Fibroblast of skin of right biceps (primary cell): ENCODE results near the gene PEX7.
"Not testable (repeated sequence)": the region's sequence is repeated elsewhere in the genome, so short reads cannot be mapped to it uniquely, and the experiment has no call there.

Source experiments
- DNase-seq: peaks from one replicate; pipeline ENCODE4 v3.0.0-alpha.2; 2013

The PEX7 gene

DNA sequence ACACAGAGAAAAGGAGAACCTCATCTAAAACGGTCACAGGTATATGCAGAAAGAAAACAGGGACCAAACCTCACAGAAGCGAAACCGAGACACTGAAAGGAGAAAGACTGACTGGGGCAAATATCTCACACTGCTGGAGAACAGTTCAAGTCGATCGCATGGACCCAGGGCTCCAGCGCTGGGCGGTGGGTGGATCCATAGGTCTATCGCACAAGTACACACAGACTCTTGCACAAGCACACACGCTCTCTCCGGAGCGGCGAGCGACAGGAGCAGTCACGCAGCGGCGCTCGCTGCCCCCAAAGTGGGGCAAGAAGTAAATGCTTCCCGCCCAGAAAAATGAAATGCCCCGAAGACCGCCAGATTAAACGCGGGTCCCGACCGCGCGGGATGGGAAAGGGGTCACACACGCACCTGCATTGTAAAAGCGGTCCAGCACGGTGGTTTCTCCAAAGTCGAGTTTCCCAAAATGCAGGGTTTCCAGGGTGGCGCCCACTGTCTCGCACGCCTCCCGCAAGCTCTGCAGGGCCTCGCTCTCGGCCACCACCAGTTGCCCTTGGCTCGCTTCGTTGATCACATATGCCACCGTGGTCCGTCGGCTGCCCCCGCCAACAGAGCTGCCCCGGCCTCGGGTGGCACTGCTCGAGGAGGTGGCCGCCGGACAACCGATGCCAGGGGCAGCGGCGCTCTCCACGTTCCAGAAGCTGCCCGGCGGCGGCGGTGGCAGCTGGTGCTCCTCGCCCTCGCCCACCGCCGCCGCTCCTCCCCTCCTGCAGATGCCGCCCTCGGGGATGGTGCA is 30.9 kb upstream of the PEX7 start:
- DNase-seq, result peak; percentile 30

DNA sequence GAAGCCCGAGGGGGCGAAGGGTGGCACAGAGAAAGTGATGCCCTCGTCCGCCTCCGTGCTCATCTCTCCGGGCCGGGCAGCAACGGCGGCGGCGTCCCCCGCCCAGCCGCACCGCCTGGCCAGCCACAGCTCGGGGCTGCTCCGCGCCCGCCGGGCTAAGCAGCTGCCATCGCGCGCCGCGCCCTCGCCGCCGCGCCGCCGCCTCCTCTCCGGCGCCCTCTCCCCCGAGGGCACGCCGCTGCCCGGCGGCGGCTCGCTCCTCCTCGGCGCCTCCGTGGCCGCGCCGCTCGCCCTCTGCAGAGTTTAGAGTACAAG is 30.3 kb upstream of the PEX7 start:
- DNase-seq, result no peak

DNA sequence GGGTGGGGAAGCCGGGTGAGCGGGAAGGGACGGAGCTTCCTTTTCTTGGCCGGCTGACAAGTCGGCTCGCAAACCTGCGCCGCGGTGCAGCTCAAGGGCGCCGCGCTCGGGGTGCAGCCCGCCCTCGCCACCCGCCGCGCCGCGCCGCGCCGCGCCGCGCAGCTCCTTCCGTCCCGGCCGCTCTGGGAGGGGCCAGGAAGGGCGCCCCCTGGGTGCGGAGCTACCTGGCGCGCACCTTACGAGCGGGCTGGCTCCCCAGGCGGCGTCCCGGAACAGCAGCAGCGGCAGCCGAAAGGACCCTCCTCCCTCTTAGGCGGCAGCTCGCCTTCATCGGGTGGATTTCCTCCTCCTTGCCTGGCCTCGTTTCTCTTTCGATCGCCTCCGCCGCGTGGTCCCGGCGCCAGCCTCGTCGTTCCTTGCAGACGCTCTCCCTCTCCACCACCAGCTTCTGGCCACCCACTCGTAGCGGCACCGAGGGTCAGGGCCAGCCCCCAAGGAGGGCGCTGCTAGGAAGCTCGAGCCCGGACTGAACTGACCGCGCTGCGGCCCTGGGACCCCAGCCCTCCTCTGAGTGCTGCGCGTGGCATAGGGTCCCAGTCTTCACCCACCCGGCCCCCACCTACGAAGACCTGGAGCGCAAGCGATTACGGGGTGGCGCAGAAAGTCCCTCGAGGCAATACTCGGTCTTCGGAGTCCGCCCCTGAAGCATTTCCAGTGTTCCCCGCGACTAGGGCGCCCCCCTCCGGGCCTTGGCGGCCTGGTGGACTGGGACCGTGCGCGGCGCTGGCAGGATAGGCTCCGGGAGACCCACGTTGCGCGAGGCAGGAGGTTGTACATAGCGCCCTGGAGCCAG is 29.8 kb upstream of the PEX7 start, which contains the start of gene MAP3K5:
MAP3K5 (minus strand) TSS at position 68 of the 853 bp plus-strand sequence. CDS start 320 bp downstream, outside the sequence.
- DNase-seq, result peak; percentile 83

DNA sequence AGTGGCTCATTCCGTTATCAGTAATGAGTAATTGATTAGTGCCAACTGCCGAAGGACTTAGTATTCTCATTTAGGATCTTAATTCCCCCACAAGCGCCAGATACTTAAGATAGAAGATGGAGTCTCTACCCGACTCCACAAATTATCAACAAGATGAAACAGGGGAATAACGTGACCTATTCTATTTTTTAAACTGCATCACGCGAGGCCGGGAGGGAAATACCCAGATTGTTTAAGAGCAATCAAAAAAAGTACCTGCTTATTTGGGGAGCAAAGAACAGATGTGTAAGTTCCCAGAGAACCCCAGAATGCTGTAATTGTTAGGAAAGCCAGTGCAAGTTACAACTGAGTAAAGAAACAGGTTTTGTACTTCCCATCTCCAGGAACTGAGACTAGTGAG is 29.0 kb upstream of the PEX7 start:
- DNase-seq, result no peak

DNA sequence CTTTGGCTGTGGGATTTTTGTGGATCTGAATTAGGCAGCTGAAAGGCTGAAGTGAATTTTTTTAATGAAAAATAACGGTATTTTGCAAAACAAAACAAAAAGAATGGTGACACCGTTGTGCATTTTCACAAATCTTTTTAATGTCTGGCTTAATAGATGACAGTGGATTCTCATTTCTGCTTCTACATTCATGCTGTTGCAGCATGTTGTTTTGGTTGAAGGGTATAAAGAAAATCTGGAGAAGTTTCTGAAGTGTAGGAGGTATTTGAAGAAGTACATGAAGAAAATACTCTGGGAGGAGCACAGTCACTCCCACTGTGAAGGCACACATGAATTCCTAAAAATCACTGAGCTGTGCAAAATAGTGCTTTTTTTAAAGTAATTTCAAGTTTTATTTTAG is 27.0 kb upstream of the PEX7 start:
- no peak for DNase-seq

DNA sequence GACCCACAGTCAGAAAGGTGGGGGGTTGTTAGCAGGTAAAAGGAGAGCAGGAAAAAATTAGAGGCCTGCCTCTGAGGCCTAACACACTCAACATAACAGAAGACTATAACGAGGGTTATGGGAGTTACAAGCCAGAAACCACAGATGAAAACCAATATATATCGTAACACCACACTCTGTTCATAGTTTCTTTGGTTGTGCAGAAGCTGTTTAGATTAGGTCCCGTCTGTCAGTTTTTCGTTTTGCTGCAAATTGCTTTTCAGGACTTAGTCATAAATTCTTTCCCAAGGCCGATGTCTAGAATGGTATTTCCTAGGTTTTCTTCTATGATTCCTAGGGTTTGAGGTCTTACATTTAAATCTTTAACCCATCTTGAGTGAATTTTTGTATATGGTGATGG is 26.4 kb upstream of the PEX7 start:
- peak; percentile 32 for DNase-seq

DNA sequence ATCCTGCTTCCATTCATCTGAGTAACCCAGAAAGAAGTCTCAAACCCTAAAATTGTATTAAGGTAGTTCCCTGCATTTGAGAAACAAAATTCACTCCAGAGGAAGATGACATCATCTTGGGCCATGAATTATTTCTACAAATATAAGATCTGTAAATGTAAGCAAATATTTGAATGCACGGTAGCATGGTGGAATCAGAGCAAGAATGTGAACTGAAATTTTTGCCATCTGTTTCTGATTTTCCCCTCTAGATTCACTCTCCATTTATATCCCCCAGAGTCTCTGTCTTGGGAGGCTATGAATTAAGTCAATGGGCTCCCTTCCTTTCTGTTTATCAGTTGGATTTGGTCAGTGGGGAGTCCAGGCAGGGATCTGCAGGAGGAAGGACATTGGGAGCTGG is 24.3 kb upstream of the PEX7 start:
- DNase-seq, result peak; percentile 27

DNA sequence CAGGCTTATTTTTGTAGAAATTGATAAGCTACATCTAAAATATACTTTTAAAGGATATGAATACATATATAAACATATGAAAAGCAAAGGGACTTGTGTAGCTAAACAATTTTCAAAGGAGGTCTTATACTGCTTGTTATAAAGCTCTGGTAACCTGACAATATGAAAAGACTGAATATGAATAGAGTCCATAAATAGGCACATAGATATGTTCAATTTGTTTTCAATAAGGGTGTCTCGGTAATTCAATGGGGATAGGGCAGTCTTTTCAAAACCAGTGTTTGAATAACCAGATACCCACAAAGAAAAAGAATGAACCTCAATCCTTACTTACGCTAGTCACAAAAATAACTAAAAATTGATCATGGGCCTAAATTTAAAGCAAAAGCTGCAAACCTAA is 20.8 kb upstream of the PEX7 start:
- DNase-seq, result no peak

DNA sequence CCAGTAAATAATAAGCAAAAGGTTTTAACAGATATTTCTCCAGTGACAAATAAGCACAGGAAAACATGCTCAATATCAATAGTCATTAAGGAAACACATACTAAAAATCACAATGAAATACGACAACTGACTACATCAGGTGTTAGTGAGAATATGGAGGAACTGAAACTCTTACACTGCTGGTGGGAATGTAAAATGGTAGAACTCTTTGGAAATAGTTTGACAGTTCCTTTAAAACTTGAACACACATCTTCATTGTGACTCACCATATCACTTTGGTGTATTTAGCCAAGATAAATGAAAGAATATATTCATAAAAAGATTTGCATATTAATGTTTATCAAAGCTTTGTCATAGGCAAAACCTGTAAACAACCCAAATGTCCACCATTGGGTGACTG is 18.8 kb upstream of the PEX7 start:
- DNase-seq, result no peak

DNA sequence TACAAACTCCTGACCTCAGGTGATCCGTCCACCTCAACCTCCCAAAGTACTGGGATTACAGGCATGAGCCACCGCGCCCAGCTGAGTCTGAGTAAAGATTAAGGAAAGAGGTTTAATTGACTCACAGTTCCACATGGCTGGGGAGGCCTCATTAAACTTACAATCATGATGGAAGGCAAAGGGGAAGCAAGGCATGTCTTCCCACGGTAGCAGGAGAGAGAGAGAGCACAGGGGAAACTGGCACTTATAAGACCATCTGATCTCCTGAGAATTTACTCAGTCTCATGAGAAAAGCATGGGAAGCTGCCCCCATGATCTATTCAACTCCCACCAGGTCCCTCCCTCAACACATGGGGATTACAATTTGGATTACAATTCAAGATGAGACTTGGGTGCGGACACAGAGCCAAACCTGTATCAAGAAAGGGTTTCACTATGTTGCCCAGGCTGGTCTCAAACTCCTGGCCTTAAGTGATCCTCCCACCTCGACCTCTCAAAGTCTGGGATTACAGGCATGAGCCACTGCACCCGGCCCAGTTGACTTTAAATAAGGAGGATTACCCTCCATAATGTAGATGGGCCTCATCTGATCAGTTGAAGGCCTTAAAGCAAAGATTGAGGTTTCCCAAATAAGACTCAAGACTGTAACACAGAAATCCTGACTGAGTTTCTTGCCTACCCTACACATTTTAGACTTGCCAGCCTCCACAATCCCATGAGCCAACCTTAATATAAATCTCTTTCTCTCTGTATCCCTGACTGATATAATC is 13.1 kb upstream of the PEX7 start:
- no peak for DNase-seq

DNA sequence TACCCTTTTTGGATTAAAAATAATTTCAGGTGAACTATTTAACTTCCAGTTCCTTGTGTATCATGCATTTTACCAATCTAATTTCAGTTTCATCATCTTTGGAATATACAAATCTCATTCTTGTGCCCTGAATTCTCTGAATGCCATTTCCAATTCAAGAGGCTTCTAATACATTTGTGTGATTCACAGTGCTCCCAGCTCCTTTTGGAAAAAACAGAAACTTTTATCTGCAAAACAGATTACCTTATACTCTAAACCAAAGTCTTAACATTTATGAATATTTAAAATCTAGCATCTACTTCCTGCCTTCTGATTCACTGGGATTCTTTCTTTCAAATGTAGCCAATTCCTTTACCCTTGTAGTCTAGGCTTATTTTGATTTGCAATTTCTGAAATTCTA is 11.1 kb upstream of the PEX7 start:
- peak; percentile 14 for DNase-seq

DNA sequence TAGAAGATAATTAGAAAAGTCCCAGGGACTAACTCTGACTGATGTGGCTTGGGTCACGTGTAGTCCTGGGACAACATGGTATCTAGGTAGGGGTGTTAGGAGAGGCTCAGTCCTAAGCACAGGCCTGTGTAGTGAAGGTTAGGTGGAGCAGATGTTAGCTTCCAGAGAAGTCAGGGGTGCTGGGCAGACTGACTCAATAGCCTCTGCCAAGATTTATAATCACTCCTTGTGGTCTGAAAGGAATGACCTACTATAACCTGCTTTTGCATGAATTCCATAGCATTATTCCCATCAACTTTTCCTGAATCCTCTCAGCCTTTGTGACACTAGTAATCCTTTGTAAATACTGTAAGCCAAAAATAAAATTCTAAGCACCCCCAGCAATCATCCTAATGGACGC is 10.2 kb upstream of the PEX7 start:
- peak; percentile 35 for DNase-seq

DNA sequence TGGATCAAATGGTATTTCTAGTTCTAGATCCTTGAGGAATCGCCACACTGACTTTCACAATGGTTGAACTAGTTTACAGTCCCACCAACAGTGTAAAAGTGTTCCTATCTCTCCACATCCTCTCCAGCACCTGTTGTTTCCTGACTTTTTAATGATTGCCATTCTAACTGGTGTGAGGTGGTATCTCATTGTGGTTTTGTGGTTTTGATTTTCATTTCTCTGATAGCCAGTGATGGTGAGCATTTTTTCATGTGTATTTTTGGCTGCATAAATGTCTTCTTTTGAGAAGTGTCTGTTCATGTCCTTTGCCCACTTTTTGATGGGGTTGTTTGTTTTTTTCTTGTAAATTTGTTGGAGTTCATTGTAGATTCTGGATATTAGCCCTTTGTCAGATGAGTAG is 6.8 kb upstream of the PEX7 start:
- DNase-seq, result not testable (repeated sequence)

DNA sequence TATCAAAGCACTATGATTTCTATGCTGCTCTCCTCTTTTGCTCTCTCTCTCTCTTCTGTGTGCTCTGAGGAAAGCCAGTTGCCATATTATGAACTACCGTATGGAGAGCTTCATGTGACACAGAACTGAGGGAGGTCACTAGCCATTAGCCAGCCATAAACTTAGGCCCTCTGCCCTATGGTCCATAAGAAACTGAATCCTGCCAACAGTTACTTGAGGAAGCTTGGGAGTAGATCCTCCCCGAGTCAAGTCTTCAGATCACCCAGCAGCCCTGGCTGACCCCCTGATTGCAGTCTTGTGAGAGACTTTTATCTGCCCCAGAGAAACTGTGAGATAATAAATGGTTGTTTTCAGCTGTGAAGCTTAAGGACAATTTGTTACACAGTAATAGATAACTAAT is 5.7 kb upstream of the PEX7 start:
- no peak for DNase-seq

DNA sequence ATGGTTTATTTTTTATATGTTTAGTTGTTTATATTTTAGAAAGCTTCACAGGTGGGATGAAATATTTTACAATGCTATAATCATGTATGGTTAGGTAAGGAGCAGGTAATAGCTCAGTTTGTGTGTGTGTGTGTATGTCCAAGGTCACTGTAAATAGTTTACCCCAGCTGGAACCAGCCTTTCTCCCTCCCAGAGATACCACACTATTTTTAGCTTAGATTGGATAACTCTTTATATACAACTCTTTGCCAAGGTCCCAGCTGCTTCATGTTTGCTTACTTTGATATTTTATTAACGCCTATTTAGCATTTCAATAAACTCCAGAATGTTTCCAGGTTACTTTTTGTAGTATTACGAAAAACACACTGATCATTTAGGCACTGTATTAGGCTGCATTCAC is 1.8 kb upstream of the PEX7 start:
- no peak for DNase-seq

DNA sequence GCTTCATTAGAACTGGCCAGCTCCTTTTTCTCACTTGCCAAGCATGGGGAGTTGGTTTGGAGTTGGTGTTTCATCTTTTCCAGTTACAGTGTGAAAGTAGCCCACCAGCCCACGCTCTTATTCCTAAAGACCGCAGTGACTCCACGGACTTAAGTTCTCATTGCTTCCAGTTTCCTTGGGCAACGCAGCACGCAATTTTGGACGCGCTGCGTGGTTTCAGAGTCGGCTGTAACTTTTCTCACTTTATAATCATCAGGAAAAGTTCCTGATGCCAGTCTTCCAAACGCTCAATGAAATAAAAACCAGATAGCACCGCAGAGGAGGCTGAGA is 381 bp upstream of the PEX7 start:
- no peak for DNase-seq

DNA sequence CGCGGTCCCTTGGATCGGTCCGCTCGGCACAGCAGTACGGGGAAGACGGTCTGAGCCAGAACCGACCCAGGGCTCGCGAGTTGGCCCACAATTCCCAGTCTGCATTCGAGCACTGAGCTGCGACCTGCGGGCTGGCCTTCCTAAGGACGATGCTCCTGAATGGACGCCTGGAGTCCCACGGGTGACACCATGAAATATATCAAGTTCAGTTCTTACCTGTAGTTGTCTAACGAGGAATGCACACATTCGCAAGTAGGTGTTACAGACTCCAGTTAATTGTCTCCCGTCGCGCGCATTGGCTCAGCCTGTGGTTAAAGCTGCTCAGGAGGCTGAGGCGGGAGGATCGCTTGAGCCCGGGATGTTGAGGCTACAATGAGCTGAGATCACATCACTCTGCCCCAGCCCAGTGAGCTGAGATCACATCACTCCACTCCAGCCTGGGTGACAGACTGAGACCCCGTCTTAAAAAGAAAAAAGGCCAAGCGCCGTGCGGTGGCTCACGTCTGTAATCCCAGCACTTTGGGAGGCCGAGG is 802 bp downstream of the PEX7 start:
- no peak for DNase-seq

DNA sequence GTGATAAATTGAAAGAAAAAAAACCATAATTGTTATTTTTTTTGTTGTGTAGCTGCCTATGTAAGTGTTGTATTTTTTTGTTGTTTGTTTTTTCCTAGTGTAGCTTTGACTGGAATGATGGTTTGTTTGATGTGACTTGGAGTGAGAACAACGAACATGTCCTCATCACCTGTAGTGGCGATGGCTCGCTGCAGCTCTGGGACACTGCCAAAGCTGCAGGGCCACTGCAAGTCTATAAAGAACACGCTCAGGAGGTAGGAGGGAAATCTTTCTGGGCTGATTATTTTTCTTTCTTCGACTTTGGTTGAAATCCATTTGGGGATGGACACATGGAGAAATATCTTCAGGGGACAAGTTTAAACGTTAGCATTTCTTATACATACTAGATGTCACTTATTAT is 3.8 kb downstream of the PEX7 start:
- DNase-seq, result no peak

DNA sequence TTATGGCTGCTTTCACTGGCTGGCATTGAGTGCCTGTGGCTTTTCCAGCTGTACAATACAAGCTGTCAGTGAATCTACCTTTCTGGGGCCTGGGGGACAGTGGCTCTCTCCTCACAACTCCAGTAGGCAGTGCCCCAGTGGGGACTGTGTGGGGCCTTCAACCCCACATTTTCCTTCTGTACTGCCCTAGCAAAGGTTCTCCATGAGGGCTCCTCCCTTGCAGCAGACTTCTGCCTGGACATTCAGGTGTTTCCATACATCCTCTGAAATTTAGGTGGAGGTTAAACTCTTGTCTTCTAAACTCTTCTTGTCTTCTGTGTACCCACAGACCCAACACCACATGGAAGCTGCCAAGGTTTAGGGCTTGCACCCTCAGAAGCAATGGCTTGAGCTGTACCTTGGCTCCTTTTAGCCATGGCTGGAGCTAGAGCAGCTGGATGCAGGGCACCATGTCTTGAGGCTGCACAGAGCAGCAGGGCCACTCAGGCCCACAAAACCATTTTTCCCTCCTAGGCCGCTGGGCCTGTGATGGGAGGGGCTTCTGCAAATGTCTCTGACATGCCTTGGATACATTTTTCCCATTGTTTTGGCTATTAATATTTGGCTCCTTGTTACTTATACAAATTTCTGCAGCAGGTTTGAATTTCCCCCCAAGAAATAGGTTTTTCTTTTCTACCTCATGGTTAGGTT is 9.6 kb downstream of the PEX7 start:
- no peak for DNase-seq

DNA sequence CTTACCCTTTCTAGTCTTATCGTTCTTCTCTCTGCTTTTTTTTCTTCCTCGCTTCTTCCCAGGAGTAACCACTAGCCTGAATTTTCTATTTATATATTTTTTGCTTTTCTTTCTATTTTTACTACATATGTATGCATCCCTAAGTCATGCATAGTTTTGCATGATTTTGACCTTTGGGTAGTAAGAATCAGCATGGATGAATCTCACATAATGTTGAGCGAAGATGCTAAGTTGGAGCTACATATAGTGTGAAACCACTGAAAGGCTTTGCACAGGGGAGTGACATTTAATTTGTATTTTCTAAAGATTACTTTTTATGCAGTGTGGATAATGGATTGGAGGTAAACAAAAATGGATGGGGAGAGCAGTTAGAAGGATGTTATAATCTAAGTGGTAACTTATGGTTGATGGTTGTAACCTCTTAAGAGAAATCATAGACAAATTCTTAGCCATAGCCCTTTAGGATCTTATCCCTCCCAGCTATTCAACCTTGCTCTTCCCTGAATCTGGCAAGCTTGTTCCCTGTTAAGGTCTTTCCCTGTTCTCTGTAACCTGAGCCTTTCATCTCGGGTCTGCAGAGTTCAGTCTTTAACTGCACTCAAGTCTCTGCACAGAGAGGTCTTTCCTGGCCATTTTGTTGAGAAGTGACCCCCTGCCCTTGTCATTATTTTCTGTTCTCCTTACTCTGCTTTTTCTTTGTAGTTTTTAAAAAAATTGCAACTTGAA is 18.0 kb downstream of the PEX7 start:
- DNase-seq, result no peak

DNA sequence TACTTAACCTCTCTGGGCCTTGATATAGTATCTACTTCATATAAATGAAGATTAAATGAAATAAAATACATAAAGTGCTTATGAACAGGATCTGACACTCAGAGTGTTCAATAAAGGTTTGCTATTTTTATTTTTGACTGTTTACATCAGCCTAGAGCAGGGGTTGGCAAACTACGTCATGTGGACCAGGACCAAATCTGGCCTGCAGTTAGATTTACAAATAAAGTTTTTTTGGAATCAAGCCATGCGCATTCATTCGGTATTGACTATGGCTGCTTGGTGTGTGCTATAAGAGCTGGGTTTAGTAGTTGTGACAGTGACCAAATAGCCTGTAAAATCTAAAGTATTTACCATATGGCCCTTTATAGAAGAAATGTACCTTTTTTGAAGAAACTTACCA is 20.8 kb downstream of the PEX7 start:
- DNase-seq, result no peak

DNA sequence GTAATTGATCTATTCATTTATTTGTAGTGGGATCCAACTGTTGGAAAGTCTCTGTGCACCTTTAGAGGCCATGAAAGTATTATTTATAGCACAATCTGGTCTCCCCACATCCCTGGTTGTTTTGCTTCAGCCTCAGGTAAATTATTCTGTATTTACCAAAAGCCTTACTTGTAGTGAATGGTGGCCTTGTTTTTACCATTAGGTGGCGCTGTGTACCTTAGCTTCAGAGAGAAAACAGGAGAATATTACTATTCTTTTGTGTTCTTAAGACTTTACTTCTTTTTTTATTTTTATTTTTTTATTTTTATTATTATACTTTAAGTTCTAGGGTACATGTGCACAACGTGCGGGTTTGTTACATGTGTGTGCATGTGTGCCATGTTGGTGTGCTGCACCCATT is 23.7 kb downstream of the PEX7 start:
- DNase-seq, result peak; percentile 43
